Trophoblast cell (in vitro differentiated cells and primary cell): ENCODE measurements around the gene DOCK8.

Source experiments
- DNase-seq, 2 donors: peaks; one replicate each; pipeline ENCODE4 v3.0.0-alpha.2; 2016
- H2AFZ ChIP-seq: 2 replicates; pipeline ENCODE4 v1.6.1; 2013; ENCODE audit warnings: low read length, moderate library complexity, mild to moderate bottlenecking; ENCODE audit not compliant: insufficient read depth, poor library complexity
- H2AK5ac ChIP-seq: 2 replicates; pipeline ENCODE4 v1.6.1; 2013; ENCODE audit warnings: mild to moderate bottlenecking, low read length
- H2BK120ac ChIP-seq: 2 replicates; pipeline ENCODE4 v1.6.1; 2013; ENCODE audit warnings: low read length, mild to moderate bottlenecking, moderate library complexity; ENCODE audit not compliant: insufficient read depth, poor library complexity
- H2BK12ac ChIP-seq: 2 replicates; pipeline ENCODE4 v1.6.1; 2013; ENCODE audit warnings: mild to moderate bottlenecking, low read length, moderate library complexity
- H2BK5ac ChIP-seq: 2 replicates; pipeline ENCODE4 v1.6.1; 2013; ENCODE audit warnings: low read length, low read depth, moderate library complexity, mild to moderate bottlenecking; ENCODE audit not compliant: poor library complexity
- H3K14ac ChIP-seq: 2 replicates; pipeline ENCODE4 v1.6.1; 2013; ENCODE audit warnings: mild to moderate bottlenecking, low read length
- H3K18ac ChIP-seq: 2 replicates; pipeline ENCODE4 v1.6.1; 2013; ENCODE audit warnings: mild to moderate bottlenecking, low read length
- H3K23ac ChIP-seq: 2 replicates; pipeline ENCODE4 v1.6.1; 2013; ENCODE audit warnings: low read length
- H3K27ac ChIP-seq: 2 replicates; pipeline ENCODE4 v1.5.1; 2013; ENCODE audit warnings: low read depth, mild to moderate bottlenecking, inconsistent platforms, low read length, moderate library complexity
- H3K27me3 ChIP-seq: 2 replicates; pipeline ENCODE4 v1.6.1; 2013; ENCODE audit warnings: inconsistent platforms, mild to moderate bottlenecking, low read length, moderate library complexity; ENCODE audit not compliant: insufficient read depth
- H3K36me3 ChIP-seq, 2 experiments: 1 replicate in 1 of 2; 2 replicates in 1 of 2; pipeline ENCODE4 v1.6.1; 2013; ENCODE audit warnings: low read length in 2 of 2, mild to moderate bottlenecking in 2 of 2, moderate library complexity in 1 of 2; ENCODE audit not compliant: insufficient read depth in 2 of 2, control insufficient read depth in 1 of 2
- H3K4ac ChIP-seq: 2 replicates; pipeline ENCODE4 v1.6.1; 2013; ENCODE audit warnings: low read depth, mild to moderate bottlenecking, low read length, moderate library complexity
- H3K4me1 ChIP-seq, 2 experiments: 1 replicate in 1 of 2; 2 replicates in 1 of 2; pipeline ENCODE4 v1.6.1; 2013; ENCODE audit warnings: low read length in 2 of 2, mild to moderate bottlenecking in 2 of 2, moderate library complexity in 1 of 2; ENCODE audit not compliant: insufficient read depth in 2 of 2, control insufficient read depth in 1 of 2
- H3K4me2 ChIP-seq: 2 replicates; pipeline ENCODE4 v1.6.1; 2013; ENCODE audit warnings: inconsistent platforms, mild to moderate bottlenecking, low read length, moderate library complexity
- H3K4me3 ChIP-seq: 2 replicates; pipeline ENCODE4 v1.5.1; 2013; ENCODE audit warnings: mild to moderate bottlenecking, low read depth, low read length, inconsistent platforms
- H3K79me1 ChIP-seq: one replicate; pipeline ENCODE4 v1.6.1; 2013; ENCODE audit warnings: low read length
- H3K79me2 ChIP-seq: 2 replicates; pipeline ENCODE4 v1.6.1; 2013; ENCODE audit warnings: low read length, mild to moderate bottlenecking; ENCODE audit not compliant: control insufficient read depth, insufficient read depth, poor library complexity
- H3K9ac ChIP-seq: 2 replicates; pipeline ENCODE4 v1.6.1; 2013; ENCODE audit warnings: mild to moderate bottlenecking, low read length
- H3K9me3 ChIP-seq: 2 replicates; pipeline ENCODE4 v1.6.1; 2013; ENCODE audit warnings: low read depth, mild to moderate bottlenecking, control low read depth, inconsistent platforms, low read length; ENCODE audit not compliant: insufficient read depth
- H4K12ac ChIP-seq: 2 replicates; pipeline ENCODE4 v1.6.1; 2013; ENCODE audit warnings: low read depth, mild to moderate bottlenecking, low read length, moderate library complexity
- H4K8ac ChIP-seq: 2 replicates; pipeline ENCODE4 v1.6.1; 2013; ENCODE audit warnings: low read depth, mild to moderate bottlenecking, low read length, moderate library complexity
- H4K91ac ChIP-seq: one replicate; pipeline ENCODE4 v1.6.1; 2013; ENCODE audit warnings: low read depth, mild to moderate bottlenecking, low read length, moderate library complexity
- WGBS: extraction: QIAGEN DNeasy Blood & Tissue Kit; methylation state at CpG from one replicate; pipeline ENCODE4 v1.1.7; 2013; ENCODE audit warnings: missing lambda C conversion rate; ENCODE audit not compliant: insufficient read length, insufficient coverage; ENCODE audit errors: extremely low coverage; 5-methylcytosine and 5-hydroxymethylcytosine counted together

The DOCK8 gene

GRCh38 chr9:419571-420171 lies 205.0 kb downstream of the DOCK8 start:
- H3K18ac ChIP-seq, result no peak overlapping the region
- H3K27me3 ChIP-seq, result no peaks in the 10 kb centered on the region
- H4K8ac ChIP-seq, result no peak overlapping the region
- H3K9ac ChIP-seq, result no peak overlapping the region
- no peak overlapping the region for H3K4me2 ChIP-seq
- H2AK5ac ChIP-seq, result no peak overlapping the region
- DNase-seq, result no peak
- no peak overlapping the region for H3K23ac ChIP-seq
- H3K4me3 ChIP-seq, result no peak overlapping the region
- H4K12ac ChIP-seq, result no peak overlapping the region
- no CpG with 5 or more reads among the region's 5 CpGs for whole genome bisulfite sequencing
- no peaks in the 10 kb centered on the region for H3K4me1 ChIP-seq
- no peak overlapping the region for H3K4ac ChIP-seq
- no peak overlapping the region for H2BK5ac ChIP-seq
- no peaks in the 10 kb centered on the region for H3K9me3 ChIP-seq
- no peak overlapping the region for H3K27ac ChIP-seq
- no peaks in the 10 kb centered on the region for H3K79me2 ChIP-seq
- H3K79me1 ChIP-seq, result no peaks in the 10 kb centered on the region
- H3K36me3 ChIP-seq, result no peaks in the 10 kb centered on the region
- no peak overlapping the region for H2BK120ac ChIP-seq
- H2AFZ ChIP-seq, result no peak overlapping the region
- no peak overlapping the region for H3K14ac ChIP-seq
- H2BK12ac ChIP-seq, result no peak overlapping the region
- no peak overlapping the region for H4K91ac ChIP-seq

- Histone ChIP-seq H3K4me2 (no peak overlapping the region), H2AK5ac (no peak overlapping the region), H3K23ac (no peak overlapping the region), H3K27me3 (no peaks in the 10 kb centered on the region), H3K14ac (no peak overlapping the region), H3K18ac (no peak overlapping the region), H2BK120ac (no peak overlapping the region), H3K4me1 (peaks cover 0 to 6% of the 10 kb centered on the region in 2 experiments), H2AFZ (no peak overlapping the region), H3K9me3 (no peaks in the 10 kb centered on the region), H3K4ac (no peak overlapping the region), H3K36me3 (no peaks in the 10 kb centered on the region), H3K79me1 (no peaks in the 10 kb centered on the region), H3K79me2 (no peaks in the 10 kb centered on the region), H2BK5ac (no peak overlapping the region), H4K91ac (no peak overlapping the region), H3K4me3 (no peak overlapping the region), H4K12ac (no peak overlapping the region), H2BK12ac (no peak overlapping the region), H3K27ac (no peak overlapping the region), H4K8ac (no peak overlapping the region), H3K9ac (no peak overlapping the region)
- peak in 1 of 2 donors; percentile 32 for DNase-seq
- WGBS, result no CpG with 5 or more reads among the region's 6 CpGs
Measured at GRCh38 chr9:421896-422295, 207.2 kb downstream of the DOCK8 start.

- H3K4ac ChIP-seq, result no peak overlapping the region
- no peak overlapping the region for H2BK120ac ChIP-seq
- H2AFZ ChIP-seq, result no peak overlapping the region
- peaks cover 0 to 6% of the 10 kb centered on the region in 2 experiments for H3K4me1 ChIP-seq
- no peak overlapping the region for H3K14ac ChIP-seq
- no peak overlapping the region for H3K4me2 ChIP-seq
- no peak overlapping the region for H4K91ac ChIP-seq
- no peak overlapping the region for H3K4me3 ChIP-seq
- H3K9me3 ChIP-seq, result no peaks in the 10 kb centered on the region
- H3K9ac ChIP-seq, result no peak overlapping the region
- no peak overlapping the region for H4K8ac ChIP-seq
- no peaks in the 10 kb centered on the region for H3K27me3 ChIP-seq
- H3K36me3 ChIP-seq, result no peaks in the 10 kb centered on the region
- no peak for DNase-seq
- no peaks in the 10 kb centered on the region for H3K79me1 ChIP-seq
- no peak overlapping the region for H2AK5ac ChIP-seq
- no peak overlapping the region for H3K27ac ChIP-seq
- no peak overlapping the region for H2BK5ac ChIP-seq
- H3K79me2 ChIP-seq, result no peaks in the 10 kb centered on the region
- no CpG with 5 or more reads among the region's 6 CpGs for WGBS
- no peak overlapping the region for H3K18ac ChIP-seq
- H3K23ac ChIP-seq, result no peak overlapping the region
- no peak overlapping the region for H2BK12ac ChIP-seq
- H4K12ac ChIP-seq, result no peak overlapping the region
Measured at GRCh38 chr9:426264-426663, 211.6 kb downstream of the DOCK8 start.

GRCh38 chr9:426976-427375 lies 212.3 kb downstream of the DOCK8 start:
- Histone ChIP-seq H3K36me3 (no peaks in the 10 kb centered on the region), H3K79me2 (no peaks in the 10 kb centered on the region), H4K8ac (no peak overlapping the region), H2AK5ac (no peak overlapping the region), H3K4me2 (no peak overlapping the region), H2BK120ac (no peak overlapping the region), H3K79me1 (no peaks in the 10 kb centered on the region), H2AFZ (no peak overlapping the region), H4K12ac (no peak overlapping the region), H3K27ac (no peak overlapping the region), H2BK12ac (no peak overlapping the region), H3K9ac (no peak overlapping the region), H3K14ac (no peak overlapping the region), H4K91ac (no peak overlapping the region), H3K27me3 (no peaks in the 10 kb centered on the region), H3K23ac (no peak overlapping the region), H2BK5ac (no peak overlapping the region), H3K18ac (no peak overlapping the region), H3K4ac (no peak overlapping the region), H3K9me3 (no peaks in the 10 kb centered on the region), H3K4me1 (peaks cover 0 to 6% of the 10 kb centered on the region in 2 experiments), H3K4me3 (no peak overlapping the region)
- WGBS, result no CpG with 5 or more reads among the region's 1 CpG
- peak in 1 of 2 donors; percentile 36 for DNase-seq
